Activated T-helper 9 cell treated with anti-CD3 and anti-CD28 coated beads, Interleukin-2, amount 50 U/mL, for 16 hours (primary cell): Measurements from ENCODE around the gene PAPSS1.
"Not testable (repeated sequence)": the region's sequence is repeated elsewhere in the genome, so short reads cannot be mapped to it uniquely, and the experiment has no call there.

Source experiments
- DNase-seq: peaks from one replicate; pipeline ENCODE4 v3.0.0-alpha.2; 2020; ENCODE audit warnings: low read depth

Gene PAPSS1

GRCh38 chr4:107689912-107690587 lies 30.0 kb downstream of the PAPSS1 start:
- DNase-seq: no peak

- DNase-seq: no peak
Observed at GRCh38 chr4:107688421-107688820, 31.6 kb downstream of the PAPSS1 start.

GRCh38 chr4:107685740-107686139 lies 34.3 kb downstream of the PAPSS1 start:
- no peak for DNase-seq

GRCh38 chr4:107683873-107684272 lies 36.2 kb downstream of the PAPSS1 start:
- no peak for DNase-seq

- no peak for DNase-seq
Observed at GRCh38 chr4:107682306-107682705, 37.7 kb downstream of the PAPSS1 start.

- DNase-seq: no peak
Observed at GRCh38 chr4:107669068-107669467, 51.0 kb downstream of the PAPSS1 start.

- DNase-seq: no peak
Observed at GRCh38 chr4:107666134-107666533, 53.9 kb downstream of the PAPSS1 start.

GRCh38 chr4:107665001-107665400 lies 55.0 kb downstream of the PAPSS1 start:
- no peak for DNase-seq

- DNase-seq: no peak
Observed at GRCh38 chr4:107658400-107659336, 61.4 kb downstream of the PAPSS1 start.

- DNase-seq: no peak
Observed at GRCh38 chr4:107655289-107655688, 64.7 kb downstream of the PAPSS1 start.

- no peak for DNase-seq
Observed at GRCh38 chr4:107654694-107655093, 65.3 kb downstream of the PAPSS1 start.

GRCh38 chr4:107651408-107651807 lies 68.6 kb downstream of the PAPSS1 start:
- not testable (repeated sequence) for DNase-seq

GRCh38 chr4:107650251-107650650 lies 69.8 kb downstream of the PAPSS1 start:
- no peak for DNase-seq

GRCh38 chr4:107648178-107648991 lies 71.6 kb downstream of the PAPSS1 start:
- no peak for DNase-seq

GRCh38 chr4:107647591-107647990 lies 72.4 kb downstream of the PAPSS1 start:
- DNase-seq: no peak

GRCh38 chr4:107645604-107646003 lies 74.4 kb downstream of the PAPSS1 start:
- DNase-seq: no peak

GRCh38 chr4:107643021-107643420 lies 77.0 kb downstream of the PAPSS1 start:
- no peak for DNase-seq

GRCh38 chr4:107640878-107641277 lies 79.2 kb downstream of the PAPSS1 start:
- DNase-seq: no peak

GRCh38 chr4:107640197-107640596 lies 79.8 kb downstream of the PAPSS1 start:
- no peak for DNase-seq

- no peak for DNase-seq
Observed at GRCh38 chr4:107635735-107636134, 84.3 kb downstream of the PAPSS1 start.

GRCh38 chr4:107631560-107631959 lies 88.5 kb downstream of the PAPSS1 start:
- no peak for DNase-seq

GRCh38 chr4:107630185-107630705 lies 89.8 kb downstream of the PAPSS1 start:
- DNase-seq: no peak
